Right atrium auricular region (tissue), 2 donors: Measurements from ENCODE around the gene AGRN. TPM values are rescaled to one million over a fixed set of nuclear protein-coding genes. Genes with fewer than 3 reads are reported as not detected.
"Not testable (repeated sequence)": the region's sequence is repeated elsewhere in the genome, so short reads cannot be mapped to it uniquely, and the experiment has no call there.

Experiments
- DNase-seq: peaks from one replicate; pipeline ENCODE4 v3.0.0-alpha.2; 2019; ENCODE audit warnings: low spot score
- H3K27ac ChIP-seq, 2 donors: fragments of 200-600 bp; sonication (generic); 1 replicate in 1 of 2; 2 replicates in 1 of 2; pipeline ENCODE4 v1.5.1; 2016 to 2019
- H3K27me3 ChIP-seq, 2 donors: fragments of 200-600 bp; sonication (generic); one replicate each; pipeline versions ENCODE4 v1.5.1 to v1.6.0; 2017 to 2019
- H3K36me3 ChIP-seq: fragments of 200-600 bp; sonication (generic); one replicate; pipeline ENCODE4 v1.5.1; 2016
- H3K4me1 ChIP-seq, 2 donors: fragments of 200-600 bp; sonication (generic); one replicate each; pipeline versions ENCODE4 v1.5.1 to v1.6.0; 2017 to 2019
- H3K4me3 ChIP-seq, 2 donors: fragments of 200-600 bp; sonication (generic); 1 replicate in 1 of 2; 2 replicates in 1 of 2; pipeline ENCODE4 v1.5.1; 2017 to 2019; ENCODE audit warnings: mild to moderate bottlenecking in 1 of 2, moderate library complexity in 1 of 2
- H3K9me3 ChIP-seq, 2 donors: fragments of 200-600 bp; sonication (generic); one replicate each; pipeline ENCODE4 v1.5.1; 2019
- total RNA-seq, 2 donors: library from RNA; depleted of rRNA; stranded (reverse); fragments of >200 nt; gene quantifications; one replicate each; pipeline ENCODE4 v1.1.0, GENCODE V29; 2016
- TF ChIP-seq, protein P1 (sequence below), 2 donors: fragments of 200-600 bp; sonication (generic); IDR thresholded peaks; one replicate each; pipeline ENCODE4 v1.5.1; 2019; ENCODE audit warnings: antibody characterized with exemption in 2 of 2

The AGRN gene
- total RNA-seq, 2 donors from 2014 or later, result 22.5 to 27.9 TPM

DNA sequence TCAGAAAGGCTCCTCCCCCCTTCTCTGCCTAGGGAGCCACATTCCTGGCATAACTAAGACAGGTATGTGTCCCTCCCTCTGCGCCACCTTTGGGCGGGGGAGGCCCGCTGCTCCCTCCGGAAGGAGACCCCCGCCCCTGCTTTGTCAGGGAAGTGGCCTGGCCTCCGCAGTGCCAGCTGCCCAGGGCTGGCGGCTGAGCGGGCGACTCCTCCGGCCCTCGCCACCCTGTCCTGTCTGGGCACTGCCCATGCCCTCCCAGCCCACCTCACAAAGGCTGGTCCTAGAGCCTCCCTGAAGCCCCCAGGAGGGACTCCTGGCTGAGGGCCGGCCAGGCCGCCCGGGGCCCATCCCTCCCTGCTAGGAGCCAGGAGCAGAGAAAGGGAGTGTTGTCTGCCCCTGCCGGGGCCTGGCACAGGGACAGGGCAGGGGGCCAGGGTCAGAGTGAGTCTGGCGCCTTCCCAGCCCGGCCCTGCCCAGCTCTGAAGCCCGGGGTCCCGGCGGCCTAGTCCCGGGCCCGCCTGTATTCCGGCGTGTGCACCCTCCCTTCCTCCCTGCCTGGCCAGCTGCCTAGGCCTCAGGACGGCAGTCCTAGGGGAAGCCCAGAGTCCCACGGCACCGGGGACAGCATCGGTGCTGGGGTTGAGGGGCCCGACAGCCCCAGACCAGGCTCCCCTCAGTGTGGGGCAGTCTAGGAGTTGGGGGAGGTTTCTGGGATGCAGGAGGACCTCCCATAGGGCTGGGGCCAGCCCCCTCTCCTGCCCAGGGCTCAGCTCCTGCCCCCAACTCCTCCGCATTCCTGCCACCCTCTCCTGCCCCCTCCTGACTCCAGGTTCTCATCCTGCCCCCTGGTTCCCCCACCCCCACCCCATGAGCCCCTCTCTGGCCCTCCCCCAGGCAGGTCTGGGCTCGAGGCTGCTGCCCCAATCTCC is 5.1 kb downstream of the AGRN start:
- H3K27me3 ChIP-seq, result no peaks in the 10 kb centered on the region
- H3K27ac ChIP-seq, result peak overlapping the region in 1 of 2 donors; percentile 16
- no peaks in the 10 kb centered on the region for H3K9me3 ChIP-seq
- TF ChIP-seq, protein P1, sequence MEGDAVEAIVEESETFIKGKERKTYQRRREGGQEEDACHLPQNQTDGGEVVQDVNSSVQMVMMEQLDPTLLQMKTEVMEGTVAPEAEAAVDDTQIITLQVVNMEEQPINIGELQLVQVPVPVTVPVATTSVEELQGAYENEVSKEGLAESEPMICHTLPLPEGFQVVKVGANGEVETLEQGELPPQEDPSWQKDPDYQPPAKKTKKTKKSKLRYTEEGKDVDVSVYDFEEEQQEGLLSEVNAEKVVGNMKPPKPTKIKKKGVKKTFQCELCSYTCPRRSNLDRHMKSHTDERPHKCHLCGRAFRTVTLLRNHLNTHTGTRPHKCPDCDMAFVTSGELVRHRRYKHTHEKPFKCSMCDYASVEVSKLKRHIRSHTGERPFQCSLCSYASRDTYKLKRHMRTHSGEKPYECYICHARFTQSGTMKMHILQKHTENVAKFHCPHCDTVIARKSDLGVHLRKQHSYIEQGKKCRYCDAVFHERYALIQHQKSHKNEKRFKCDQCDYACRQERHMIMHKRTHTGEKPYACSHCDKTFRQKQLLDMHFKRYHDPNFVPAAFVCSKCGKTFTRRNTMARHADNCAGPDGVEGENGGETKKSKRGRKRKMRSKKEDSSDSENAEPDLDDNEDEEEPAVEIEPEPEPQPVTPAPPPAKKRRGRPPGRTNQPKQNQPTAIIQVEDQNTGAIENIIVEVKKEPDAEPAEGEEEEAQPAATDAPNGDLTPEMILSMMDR (IDR thresholded peaks at IDR 0.05), result no peak
- no peak for DNase-seq
- peaks cover 0 to 54% of the 10 kb centered on the region in 2 donors for H3K4me1 ChIP-seq
- peak overlapping the region in 1 of 2 donors; percentile 15 for H3K4me3 ChIP-seq
- H3K36me3 ChIP-seq, result no peaks in the 10 kb centered on the region

DNA sequence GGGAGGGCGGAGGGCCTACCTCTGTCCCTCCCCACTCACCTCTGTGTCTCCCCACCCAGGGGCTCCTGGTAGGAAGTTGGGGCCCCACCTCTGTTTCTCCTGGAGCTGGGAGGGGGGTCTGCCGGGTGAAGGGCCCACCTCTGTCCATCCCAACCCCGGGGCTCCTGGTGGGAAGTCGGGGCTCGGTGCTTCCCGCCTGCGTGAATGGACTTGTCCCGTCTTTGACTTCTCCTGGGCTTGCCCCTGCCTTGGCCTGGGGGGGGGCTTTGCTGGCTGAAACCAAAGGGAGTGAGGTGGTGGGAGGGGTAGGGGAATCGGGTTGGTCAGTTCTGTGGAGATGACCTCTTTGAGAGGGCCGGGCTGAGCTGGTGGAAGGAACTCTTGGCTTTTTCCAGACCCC is 5.8 kb downstream of the AGRN start:
- Histone ChIP-seq H3K4me1 (peaks cover 0 to 48% of the 10 kb centered on the region in 2 donors), H3K36me3 (no peaks in the 10 kb centered on the region), H3K27ac (no peak overlapping the region), H3K9me3 (no peaks in the 10 kb centered on the region), H3K27me3 (no peaks in the 10 kb centered on the region), H3K4me3 (no peak overlapping the region)
- TF ChIP-seq, protein P1 (IDR thresholded peaks at IDR 0.05), result no peak
- DNase-seq, result no peak

DNA sequence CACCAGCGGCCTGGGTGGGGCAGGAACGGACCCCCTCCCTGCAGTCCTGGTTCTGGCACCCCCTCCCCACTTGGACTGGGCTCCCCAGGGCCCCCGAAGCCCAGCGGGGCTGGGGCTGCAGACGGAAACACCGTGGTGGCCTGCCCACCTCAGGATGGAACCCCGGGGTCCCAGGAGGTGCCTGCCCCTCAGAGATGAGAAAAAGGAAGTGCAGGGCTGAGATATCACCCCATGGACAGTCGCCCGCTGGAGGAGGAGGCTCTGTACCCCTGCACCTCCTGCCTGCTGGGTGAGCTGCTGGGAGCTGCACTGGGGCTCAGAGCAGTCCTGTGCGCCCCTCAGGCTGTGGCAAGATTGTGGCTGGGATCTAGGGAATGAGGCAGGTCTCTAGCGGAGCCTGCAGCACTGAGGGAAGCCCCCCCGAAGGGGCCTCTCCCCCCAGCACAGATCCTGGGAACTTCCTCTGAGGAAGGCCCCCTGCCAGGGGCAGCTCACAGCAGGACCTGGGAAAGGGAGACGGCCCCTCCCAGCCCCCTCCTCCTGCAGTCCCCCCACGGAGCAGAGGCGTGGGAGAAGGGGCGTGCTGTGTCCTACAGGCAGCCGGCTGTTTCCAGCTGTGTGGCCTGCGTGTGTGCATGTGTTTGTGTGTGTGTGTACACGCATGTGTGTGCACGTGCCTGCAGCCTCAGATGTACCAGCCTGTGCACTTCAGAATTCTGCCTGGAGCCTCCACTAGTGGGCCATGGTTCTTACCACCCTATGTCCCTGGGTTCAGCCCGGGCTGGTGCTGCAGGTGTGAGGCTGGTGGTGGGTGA is 6.9 kb downstream of the AGRN start:
- no peak for DNase-seq
- no peaks in the 10 kb centered on the region for H3K27me3 ChIP-seq
- TF ChIP-seq, protein P1 (IDR thresholded peaks at IDR 0.05), result no peak
- no peaks in the 10 kb centered on the region for H3K36me3 ChIP-seq
- H3K27ac ChIP-seq, result no peak overlapping the region
- no peaks in the 10 kb centered on the region for H3K9me3 ChIP-seq
- peaks cover 0 to 44% of the 10 kb centered on the region in 2 donors for H3K4me1 ChIP-seq
- no peak overlapping the region for H3K4me3 ChIP-seq

DNA sequence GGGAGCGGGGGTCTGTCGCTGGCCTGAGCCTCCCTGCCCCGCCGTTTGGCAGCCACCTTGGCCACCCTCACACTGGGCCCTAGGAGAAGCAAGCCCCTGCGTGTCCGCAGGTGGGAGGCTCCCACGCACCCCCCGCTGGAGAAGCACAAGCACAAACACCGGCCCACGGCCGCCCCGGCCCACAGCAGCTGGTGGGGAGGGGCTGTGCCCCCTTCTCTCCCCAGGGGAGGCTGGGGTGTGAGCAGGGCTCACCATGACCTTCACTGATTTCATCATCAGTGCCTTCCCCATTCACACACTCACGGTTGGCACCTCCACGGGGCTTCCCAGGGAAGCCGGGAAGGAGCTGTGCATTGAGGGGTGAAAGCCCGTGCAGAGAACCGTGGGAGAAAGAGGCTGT is 7.9 kb downstream of the AGRN start:
- H3K27me3 ChIP-seq, result no peaks in the 10 kb centered on the region
- peaks cover 0 to 54% of the 10 kb centered on the region in 2 donors for H3K4me1 ChIP-seq
- no peak overlapping the region for H3K4me3 ChIP-seq
- no peaks in the 10 kb centered on the region for H3K9me3 ChIP-seq
- TF ChIP-seq, protein P1 (IDR thresholded peaks at IDR 0.05), result no peak
- H3K36me3 ChIP-seq, result no peaks in the 10 kb centered on the region
- DNase-seq, result no peak
- no peak overlapping the region for H3K27ac ChIP-seq

DNA sequence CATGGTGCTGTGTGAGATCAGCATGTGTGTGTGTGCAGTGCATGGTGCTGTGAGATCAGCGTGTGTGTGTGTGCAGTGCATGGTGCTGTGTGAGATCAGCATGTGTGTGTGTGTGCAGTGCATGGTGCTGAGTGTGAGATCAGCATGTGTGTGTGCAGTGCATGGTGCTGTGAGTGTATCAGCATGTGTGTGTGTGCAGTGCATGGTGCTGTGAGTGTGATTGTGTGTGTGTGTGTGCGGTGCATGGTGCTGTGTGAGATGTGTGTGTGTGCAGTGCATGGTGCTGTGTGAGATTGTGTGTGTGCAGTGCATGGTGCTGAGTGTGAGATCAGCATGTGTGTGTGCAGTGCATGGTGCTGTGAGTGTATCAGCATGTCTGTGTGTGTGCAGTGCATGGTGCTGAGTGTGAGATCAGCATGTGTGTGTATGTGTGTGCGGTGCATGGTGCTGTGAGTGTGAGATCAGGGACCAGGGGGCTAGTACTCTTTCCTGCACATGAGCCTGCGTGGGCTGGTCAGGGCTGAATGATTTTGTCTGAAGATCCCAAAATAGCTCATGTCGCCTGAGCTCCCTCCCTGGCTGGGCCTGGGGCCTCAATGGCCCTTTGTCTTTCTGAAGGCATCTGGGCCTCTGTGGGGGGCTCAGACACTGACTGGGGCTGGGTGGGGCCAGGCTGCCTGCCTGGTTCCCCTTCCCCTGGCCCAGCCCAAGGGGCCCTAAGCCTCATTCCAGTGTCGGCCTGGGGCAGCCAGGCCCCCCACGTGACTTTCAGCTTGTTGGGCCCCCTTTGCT is 11.1 kb downstream of the AGRN start:
- H3K9me3 ChIP-seq, DNase-seq, H3K27ac ChIP-seq, H3K27me3 ChIP-seq, H3K4me3 ChIP-seq, H3K36me3 ChIP-seq: not testable (repeated sequence)
- H3K4me1 ChIP-seq, result peaks cover 0 to 47% of the 10 kb centered on the region in 2 donors
